ENCODE results near the gene HID1.
"Not testable (repeated sequence)": the region's sequence is repeated elsewhere in the genome, so short reads cannot be mapped to it uniquely, and the experiment has no call there.

Gene HID1

DNA sequence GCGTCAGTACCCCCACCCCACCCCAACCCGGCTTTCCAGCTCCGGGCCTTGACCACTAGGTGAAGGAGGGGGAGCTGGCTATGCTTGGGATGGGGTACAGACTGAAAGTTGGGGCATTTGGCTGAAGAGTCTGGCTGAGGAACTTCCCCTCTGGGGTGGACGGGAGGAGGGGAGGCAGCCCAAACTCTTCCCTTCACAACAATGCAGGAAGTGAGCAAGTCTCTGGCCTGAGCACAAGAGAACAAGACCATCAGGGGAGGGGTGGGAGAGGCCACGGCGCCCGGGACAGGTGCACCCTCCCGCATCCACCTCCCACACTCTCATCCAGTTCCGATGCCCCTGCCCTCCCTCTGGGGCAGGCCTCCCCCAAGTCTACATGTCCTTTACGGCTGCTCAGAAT is 55.1 kb downstream of the HID1 start:
- H3K4me3 ChIP-seq (ENCODE audit: low read length) = no peak overlapping the region
- no peaks in the 10 kb centered on the region for H3K36me3 ChIP-seq (ENCODE audit: insufficient read depth, low read length)
- no peak overlapping the region for H3K9ac ChIP-seq (ENCODE audit: low read depth, low read length)
- no peaks in the 10 kb centered on the region for H3K4me1 ChIP-seq (ENCODE audit: control insufficient read depth, insufficient read depth, low read length)
- no peak overlapping the region for H3K4me2 ChIP-seq (ENCODE audit: low read length)
- H3K9me3 ChIP-seq (replicated peaks; ENCODE audit: low read length) = no peaks in the 10 kb centered on the region
- peaks cover 32% of the 10 kb centered on the region for H3K27me3 ChIP-seq (ENCODE audit: control insufficient read depth, insufficient read depth, low read length)

- Histone ChIP-seq H3K4me3 (ENCODE audit: low read length) (no peak overlapping the region), H3K9ac (ENCODE audit: low read depth, low read length) (no peak overlapping the region), H3K27me3 (ENCODE audit: control insufficient read depth, insufficient read depth, low read length) (peaks cover 28% of the 10 kb centered on the region), H3K36me3 (ENCODE audit: insufficient read depth, low read length) (no peaks in the 10 kb centered on the region), H3K4me1 (ENCODE audit: control insufficient read depth, insufficient read depth, low read length) (no peaks in the 10 kb centered on the region), H3K4me2 (ENCODE audit: low read length) (no peak overlapping the region), H3K9me3 (replicated peaks; ENCODE audit: low read length) (no peaks in the 10 kb centered on the region)
Measured at GRCh38 chr17:74916851-74917199, 55.7 kb downstream of the HID1 start.

DNA sequence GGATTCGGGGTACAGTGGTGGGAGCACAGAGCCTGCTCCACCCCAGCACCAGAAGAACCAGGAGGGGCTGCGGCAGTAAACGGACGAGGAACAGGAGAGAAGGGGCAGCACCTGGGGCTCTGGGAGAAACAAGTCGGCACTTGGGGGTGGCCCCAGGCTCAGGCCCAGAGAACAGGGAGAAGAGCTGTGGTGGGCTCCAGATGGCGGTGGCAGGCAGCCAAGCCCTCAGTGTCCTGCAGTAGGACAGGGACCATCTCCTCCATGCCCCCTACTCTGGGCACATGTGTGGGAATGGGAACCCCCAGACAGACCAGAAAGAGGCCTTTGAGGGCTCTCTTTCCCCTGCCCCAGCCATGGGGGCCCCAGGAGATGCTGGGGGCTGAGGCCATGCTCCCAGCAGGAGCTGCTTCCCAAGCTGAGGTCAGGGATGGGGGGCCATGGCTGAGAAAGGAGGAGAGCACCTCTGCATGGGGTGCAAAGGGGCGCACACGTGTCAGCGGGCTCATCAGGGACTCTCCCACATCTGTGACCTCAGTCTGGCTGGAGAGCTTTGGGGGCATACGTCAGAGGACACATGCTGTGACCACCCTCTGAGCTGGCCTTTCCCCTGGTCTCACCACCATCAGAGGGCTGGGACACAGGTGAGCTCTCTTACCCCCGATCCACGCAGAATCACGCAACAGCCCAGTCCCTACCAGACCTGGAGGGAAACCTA is 56.3 kb downstream of the HID1 start:
- Histone ChIP-seq H3K36me3 (ENCODE audit: insufficient read depth, low read length) (no peaks in the 10 kb centered on the region), H3K4me3 (ENCODE audit: low read length) (no peak overlapping the region), H3K9me3 (replicated peaks; ENCODE audit: low read length) (no peaks in the 10 kb centered on the region), H3K9ac (ENCODE audit: low read depth, low read length) (no peak overlapping the region), H3K4me1 (ENCODE audit: control insufficient read depth, insufficient read depth, low read length) (no peaks in the 10 kb centered on the region), H3K4me2 (ENCODE audit: low read length) (no peak overlapping the region), H3K27me3 (ENCODE audit: control insufficient read depth, insufficient read depth, low read length) (peaks cover 23% of the 10 kb centered on the region)

- H3K36me3 ChIP-seq (ENCODE audit: insufficient read depth, low read length); H3K9me3 ChIP-seq (replicated peaks; ENCODE audit: low read length); H3K4me2 ChIP-seq (ENCODE audit: low read length); H3K4me1 ChIP-seq (ENCODE audit: control insufficient read depth, insufficient read depth, low read length); H3K4me3 ChIP-seq (ENCODE audit: low read length); H3K9ac ChIP-seq (ENCODE audit: low read depth, low read length): not testable (repeated sequence)
- H3K27me3 ChIP-seq (ENCODE audit: control insufficient read depth, insufficient read depth, low read length) = peaks cover 13% of the 10 kb centered on the region
Measured at GRCh38 chr17:74911423-74911822, 61.1 kb downstream of the HID1 start.

GRCh38 chr17:74909097-74909496 is 63.5 kb downstream of the HID1 start:
- H3K9ac ChIP-seq (ENCODE audit: low read depth, low read length); H3K4me2 ChIP-seq (ENCODE audit: low read length); H3K4me3 ChIP-seq (ENCODE audit: low read length); H3K4me1 ChIP-seq (ENCODE audit: control insufficient read depth, insufficient read depth, low read length); H3K9me3 ChIP-seq (replicated peaks; ENCODE audit: low read length); H3K36me3 ChIP-seq (ENCODE audit: insufficient read depth, low read length): not testable (repeated sequence)
- H3K27me3 ChIP-seq (ENCODE audit: control insufficient read depth, insufficient read depth, low read length) = peaks cover 28% of the 10 kb centered on the region

- Histone ChIP-seq H3K4me1 (ENCODE audit: control insufficient read depth, insufficient read depth, low read length) (no peaks in the 10 kb centered on the region), H3K9ac (ENCODE audit: low read depth, low read length) (no peak overlapping the region), H3K4me3 (ENCODE audit: low read length) (no peak overlapping the region), H3K4me2 (ENCODE audit: low read length) (no peak overlapping the region), H3K36me3 (ENCODE audit: insufficient read depth, low read length) (no peaks in the 10 kb centered on the region), H3K27me3 (ENCODE audit: control insufficient read depth, insufficient read depth, low read length) (peaks cover 35% of the 10 kb centered on the region), H3K9me3 (replicated peaks; ENCODE audit: low read length) (no peaks in the 10 kb centered on the region)
Measured at GRCh38 chr17:74907012-74907411, 65.5 kb downstream of the HID1 start.

GRCh38 chr17:74906214-74906793 is 66.3 kb downstream of the HID1 start:
- H3K4me2 ChIP-seq (ENCODE audit: low read length); H3K9me3 ChIP-seq (replicated peaks; ENCODE audit: low read length); H3K36me3 ChIP-seq (ENCODE audit: insufficient read depth, low read length); H3K4me1 ChIP-seq (ENCODE audit: control insufficient read depth, insufficient read depth, low read length); H3K4me3 ChIP-seq (ENCODE audit: low read length); H3K9ac ChIP-seq (ENCODE audit: low read depth, low read length): not testable (repeated sequence)
- peaks cover 42% of the 10 kb centered on the region for H3K27me3 ChIP-seq (ENCODE audit: control insufficient read depth, insufficient read depth, low read length)

DNA sequence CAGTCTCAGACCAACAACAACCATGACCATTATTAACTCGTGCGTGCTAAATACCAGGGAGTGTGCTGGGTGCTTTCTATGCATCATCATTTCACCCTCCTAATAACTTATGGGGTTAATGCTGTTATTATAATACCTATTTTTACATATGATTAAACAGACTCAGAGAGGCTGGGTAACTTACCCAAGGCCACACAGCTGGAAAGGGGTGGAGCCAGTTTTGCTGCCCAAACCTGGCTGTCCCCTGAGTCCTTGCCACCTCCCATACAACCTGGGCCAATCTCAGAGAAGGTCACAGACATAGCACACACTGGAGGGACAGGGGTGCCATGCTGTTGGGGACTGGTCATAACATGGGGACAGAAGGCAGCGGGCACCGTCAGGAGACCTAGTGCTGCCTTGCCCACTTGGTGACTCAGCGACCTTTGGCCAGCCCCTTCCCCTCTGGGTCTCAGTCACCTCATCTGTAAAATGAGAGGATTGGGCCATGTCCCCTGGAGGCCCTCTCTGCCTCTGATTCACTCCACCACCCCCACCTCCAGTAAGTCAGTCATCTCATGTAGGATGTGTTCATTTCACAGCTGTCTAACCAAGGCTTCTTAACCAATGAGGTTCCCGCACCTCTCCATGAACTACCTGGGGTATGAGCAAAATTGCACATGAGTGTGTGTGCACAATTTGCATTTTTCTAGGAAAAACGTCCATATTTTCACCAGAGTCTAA is 67.7 kb downstream of the HID1 start:
- no peak overlapping the region for H3K4me3 ChIP-seq (ENCODE audit: low read length)
- H3K4me1 ChIP-seq (ENCODE audit: control insufficient read depth, insufficient read depth, low read length) = no peaks in the 10 kb centered on the region
- no peaks in the 10 kb centered on the region for H3K9me3 ChIP-seq (replicated peaks; ENCODE audit: low read length)
- no peaks in the 10 kb centered on the region for H3K36me3 ChIP-seq (ENCODE audit: insufficient read depth, low read length)
- H3K27me3 ChIP-seq (ENCODE audit: control insufficient read depth, insufficient read depth, low read length) = peaks cover 52% of the 10 kb centered on the region
- H3K4me2 ChIP-seq (ENCODE audit: low read length) = no peak overlapping the region
- no peak overlapping the region for H3K9ac ChIP-seq (ENCODE audit: low read depth, low read length)

GRCh38 chr17:74903671-74904070 is 68.9 kb downstream of the HID1 start:
- peaks cover 52% of the 10 kb centered on the region for H3K27me3 ChIP-seq (ENCODE audit: control insufficient read depth, insufficient read depth, low read length)

GRCh38 chr17:74903034-74903433 is 69.5 kb downstream of the HID1 start:
- H3K4me2 ChIP-seq (ENCODE audit: low read length) = no peak overlapping the region
- no peak overlapping the region for H3K4me3 ChIP-seq (ENCODE audit: low read length)
- no peaks in the 10 kb centered on the region for H3K9me3 ChIP-seq (replicated peaks; ENCODE audit: low read length)
- H3K4me1 ChIP-seq (ENCODE audit: control insufficient read depth, insufficient read depth, low read length) = no peaks in the 10 kb centered on the region
- peaks cover 50% of the 10 kb centered on the region for H3K27me3 ChIP-seq (ENCODE audit: control insufficient read depth, insufficient read depth, low read length)
- no peaks in the 10 kb centered on the region for H3K36me3 ChIP-seq (ENCODE audit: insufficient read depth, low read length)
- no peak overlapping the region for H3K9ac ChIP-seq (ENCODE audit: low read depth, low read length)

More at GRCh38 chr17:74903671-74904070, 68.9 kb downstream of the HID1 start:
- Histone ChIP-seq H3K4me1 (ENCODE audit: control insufficient read depth, insufficient read depth, low read length) (no peaks in the 10 kb centered on the region), H3K36me3 (ENCODE audit: insufficient read depth, low read length) (no peaks in the 10 kb centered on the region), H3K4me3 (ENCODE audit: low read length) (no peak overlapping the region), H3K4me2 (ENCODE audit: low read length) (no peak overlapping the region), H3K9me3 (replicated peaks; ENCODE audit: low read length) (no peaks in the 10 kb centered on the region), H3K9ac (ENCODE audit: low read depth, low read length) (no peak overlapping the region)

- H3K36me3 ChIP-seq (ENCODE audit: insufficient read depth, low read length) = no peaks in the 10 kb centered on the region
- H3K27me3 ChIP-seq (ENCODE audit: control insufficient read depth, insufficient read depth, low read length) = peaks cover 56% of the 10 kb centered on the region
- no peak overlapping the region for H3K4me3 ChIP-seq (ENCODE audit: low read length)
- H3K4me2 ChIP-seq (ENCODE audit: low read length) = no peak overlapping the region
- no peak overlapping the region for H3K9ac ChIP-seq (ENCODE audit: low read depth, low read length)
- H3K4me1 ChIP-seq (ENCODE audit: control insufficient read depth, insufficient read depth, low read length) = no peaks in the 10 kb centered on the region
- no peaks in the 10 kb centered on the region for H3K9me3 ChIP-seq (replicated peaks; ENCODE audit: low read length)
Measured at GRCh38 chr17:74901353-74902135, 71.0 kb downstream of the HID1 start.
